ENCODE results near the gene SLC6A16. TPM values are rescaled to one million over a fixed set of nuclear protein-coding genes. Genes with fewer than 3 reads are reported as not detected.

Gene SLC6A16
- total RNA-seq, 1 donor from 2014 or later = 19.3 TPM

DNA sequence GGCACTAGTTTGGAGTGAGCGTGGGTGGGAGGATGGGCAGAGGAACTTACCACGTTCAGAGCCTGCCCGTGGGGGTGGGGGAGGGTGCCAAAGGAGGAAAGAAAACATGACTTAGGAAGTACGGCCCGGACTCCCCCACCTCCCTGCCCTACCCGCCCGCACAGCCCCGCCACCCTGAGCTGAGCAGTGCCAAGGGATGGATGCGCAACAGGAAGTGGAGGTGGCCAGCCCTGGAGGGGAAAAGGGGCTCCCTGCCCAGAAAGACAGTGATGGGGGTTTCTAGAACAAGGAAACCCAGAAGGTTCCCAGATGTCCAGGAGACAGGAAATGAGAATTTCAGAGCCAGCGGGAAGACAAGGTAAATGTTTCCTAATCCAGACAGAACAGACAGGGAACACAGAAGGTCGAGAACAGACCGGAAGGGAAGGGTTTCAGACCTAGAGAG lies 30.9 kb upstream of the SLC6A16 start:
- Mint-ChIP-seq H3K4me1 (peaks cover 56% of the 10 kb centered on the region), H3K27me3 (no peaks in the 10 kb centered on the region), H3K27ac (peak overlapping the region; percentile 80), H3K9me3 (no peaks in the 10 kb centered on the region), H3K36me3 (ENCODE audit: low read depth) (no peaks in the 10 kb centered on the region), H3K4me3 (peak overlapping the region; percentile 73)
- DNase-seq (no peak), ATAC-seq (ENCODE audit: low read depth) (no peak)
- ChIA-PET POLR2A (interaction anchor here (0.6 to 9.2 kb wide), 10 partner anchors 11 to 705 kb away, joined by 3 to 120 read pairs (median 5); partner anchors contain the start of gene CD37), CTCF (interaction anchor here (1.0 kb wide), 1 partner anchor 157 kb away, joined by 3 read pairs; no protein-coding TSS in a partner anchor)
- TF ChIP-seq, protein P1, sequence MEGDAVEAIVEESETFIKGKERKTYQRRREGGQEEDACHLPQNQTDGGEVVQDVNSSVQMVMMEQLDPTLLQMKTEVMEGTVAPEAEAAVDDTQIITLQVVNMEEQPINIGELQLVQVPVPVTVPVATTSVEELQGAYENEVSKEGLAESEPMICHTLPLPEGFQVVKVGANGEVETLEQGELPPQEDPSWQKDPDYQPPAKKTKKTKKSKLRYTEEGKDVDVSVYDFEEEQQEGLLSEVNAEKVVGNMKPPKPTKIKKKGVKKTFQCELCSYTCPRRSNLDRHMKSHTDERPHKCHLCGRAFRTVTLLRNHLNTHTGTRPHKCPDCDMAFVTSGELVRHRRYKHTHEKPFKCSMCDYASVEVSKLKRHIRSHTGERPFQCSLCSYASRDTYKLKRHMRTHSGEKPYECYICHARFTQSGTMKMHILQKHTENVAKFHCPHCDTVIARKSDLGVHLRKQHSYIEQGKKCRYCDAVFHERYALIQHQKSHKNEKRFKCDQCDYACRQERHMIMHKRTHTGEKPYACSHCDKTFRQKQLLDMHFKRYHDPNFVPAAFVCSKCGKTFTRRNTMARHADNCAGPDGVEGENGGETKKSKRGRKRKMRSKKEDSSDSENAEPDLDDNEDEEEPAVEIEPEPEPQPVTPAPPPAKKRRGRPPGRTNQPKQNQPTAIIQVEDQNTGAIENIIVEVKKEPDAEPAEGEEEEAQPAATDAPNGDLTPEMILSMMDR (IDR thresholded peaks at IDR 0.05) = no peak
- intact Hi-C loops (cut with micrococcal nuclease) = no loop called here

DNA sequence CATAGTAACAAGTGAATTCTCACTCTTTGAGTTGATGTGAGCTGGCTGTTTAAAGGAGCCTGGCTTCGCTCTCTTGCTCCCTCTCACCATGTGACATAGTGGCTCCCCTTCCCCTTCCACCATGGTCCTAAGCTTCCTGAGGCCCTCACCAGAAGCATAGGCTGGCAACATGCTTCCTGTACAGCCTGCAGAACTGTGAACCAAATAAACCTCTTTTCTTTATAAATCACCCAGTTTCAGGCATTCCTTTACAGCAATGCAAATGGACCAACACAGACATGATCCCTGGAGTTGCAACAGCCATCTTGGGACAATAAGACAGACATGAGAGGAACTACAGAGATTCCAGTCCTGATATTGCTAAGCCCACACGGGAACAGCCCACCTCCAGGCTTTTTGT lies 24.6 kb upstream of the SLC6A16 start:
- intact Hi-C loops (cut with micrococcal nuclease) = no loop called here
- POLR2A ChIA-PET = interaction anchor here (0.7 to 19.9 kb wide), 6 partner anchors 8 to 160 kb away, joined by 3 to 757 read pairs (median 4); partner anchors contain the start of genes CD37 and SLC6A16
- ATAC-seq (ENCODE audit: low read depth) (no peak), DNase-seq (no peak)
- Mint-ChIP-seq H3K27ac (no peak overlapping the region), H3K4me1 (peaks cover 42% of the 10 kb centered on the region), H3K9me3 (no peaks in the 10 kb centered on the region), H3K36me3 (ENCODE audit: low read depth) (peaks cover 19% of the 10 kb centered on the region), H3K4me3 (no peak overlapping the region), H3K27me3 (no peaks in the 10 kb centered on the region)
- CTCF ChIA-PET = interaction anchor here (1.4 kb wide), 1 partner anchor 11 kb away, joined by 3 read pairs; no protein-coding TSS in a partner anchor
- TF ChIP-seq, protein P1 (IDR thresholded peaks at IDR 0.05) = no peak

DNA sequence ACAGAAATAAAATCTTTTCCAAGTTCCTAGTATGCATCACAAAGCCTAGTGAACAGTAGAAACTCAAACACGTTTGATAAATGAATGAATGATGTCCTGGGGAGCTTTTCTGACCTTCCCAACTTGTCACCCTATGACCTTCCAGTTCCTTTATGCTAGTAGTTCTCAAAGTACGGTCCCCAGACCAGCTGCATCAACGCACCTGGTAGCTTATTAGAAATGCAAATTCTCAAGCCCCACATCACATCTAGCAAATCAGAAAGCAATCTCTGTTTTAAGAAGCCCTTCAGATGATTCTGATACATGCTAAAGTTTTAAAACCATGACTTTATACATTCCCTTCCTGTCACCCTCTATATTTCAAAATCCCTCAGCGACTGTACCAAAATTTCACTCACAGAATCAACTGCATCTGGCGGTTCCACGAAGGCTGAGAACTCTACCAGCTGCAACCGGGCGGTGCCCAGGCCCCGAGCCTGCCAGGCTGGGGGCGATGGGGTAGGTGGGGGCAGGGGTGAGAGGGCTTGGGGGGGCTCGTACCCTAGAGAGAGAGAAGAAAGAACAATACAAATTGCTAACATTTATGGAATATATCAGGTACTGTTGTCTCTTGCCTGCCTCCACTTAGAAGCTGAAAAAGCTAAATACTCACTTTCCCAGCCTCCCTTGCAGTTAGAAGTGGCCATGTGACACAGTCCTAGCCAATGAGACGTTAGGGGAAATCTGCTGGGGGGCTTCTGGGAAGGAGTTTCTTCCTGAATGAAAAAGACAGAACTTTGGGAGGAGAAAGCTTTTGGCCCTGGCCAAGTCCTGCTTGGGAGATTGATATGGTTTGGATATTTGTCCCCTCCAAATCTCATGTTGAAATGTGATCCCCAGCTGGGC lies 23.6 kb upstream of the SLC6A16 start:
- no peaks in the 10 kb centered on the region for H3K27me3 Mint-ChIP-seq
- H3K4me3 Mint-ChIP-seq = peak overlapping the region; percentile 41
- TF ChIP-seq, protein P1 (IDR thresholded peaks at IDR 0.05) = no peak
- H3K36me3 Mint-ChIP-seq (ENCODE audit: low read depth) = peaks cover 21% of the 10 kb centered on the region
- H3K4me1 Mint-ChIP-seq = peaks cover 36% of the 10 kb centered on the region
- DNase-seq (no peak), ATAC-seq (ENCODE audit: low read depth) (peak; percentile 34)
- H3K27ac Mint-ChIP-seq = peak overlapping the region; percentile 70
- no peaks in the 10 kb centered on the region for H3K9me3 Mint-ChIP-seq
- POLR2A ChIA-PET = interaction anchor here (0.6 to 19.9 kb wide), 9 partner anchors 8 to 245 kb away, joined by 3 to 757 read pairs (median 4); partner anchors contain the start of genes CD37 and SLC6A16
- intact Hi-C loops (cut with micrococcal nuclease) = no loop called here
- CTCF ChIA-PET = interaction anchor here (1.2 to 1.4 kb wide), 4 partner anchors 9 to 43 kb away, joined by 3 to 5 read pairs (median 3); partner anchors contain the start of gene CD37

DNA sequence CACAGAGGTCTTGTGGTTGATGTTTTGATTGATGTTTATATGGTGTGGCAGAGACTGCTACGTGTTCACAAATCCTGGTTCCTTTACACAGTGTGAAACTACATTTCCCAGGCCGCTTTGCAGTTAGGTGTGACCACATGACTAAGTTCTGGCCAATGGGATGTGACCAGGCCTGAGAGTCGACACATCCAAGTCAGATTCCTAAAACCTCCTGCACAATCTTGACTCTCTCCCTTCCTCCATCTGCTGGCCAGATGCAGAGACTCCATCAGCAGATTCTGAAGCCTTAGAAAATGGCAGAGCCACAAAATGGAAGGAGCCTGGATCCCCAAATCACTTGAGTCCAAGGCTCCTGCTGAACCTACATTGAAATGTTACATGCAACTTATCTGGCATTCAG lies 22.8 kb upstream of the SLC6A16 start:
- no peaks in the 10 kb centered on the region for H3K9me3 Mint-ChIP-seq
- H3K27ac Mint-ChIP-seq = peak overlapping the region; percentile 70
- TF ChIP-seq, protein P1 (IDR thresholded peaks at IDR 0.05) = no peak
- DNase-seq (no peak), ATAC-seq (ENCODE audit: low read depth) (peak; percentile 64)
- peaks cover 37% of the 10 kb centered on the region for H3K4me1 Mint-ChIP-seq
- H3K4me3 Mint-ChIP-seq = peak overlapping the region; percentile 41
- ChIA-PET CTCF (interaction anchor here (1.3 kb wide), 2 partner anchors 10 to 13 kb away, joined by 3 read pairs; partner anchors contain the start of gene CD37), POLR2A (interaction anchor here (0.8 to 19.9 kb wide), 7 partner anchors 8 to 92 kb away, joined by 3 to 757 read pairs (median 5); partner anchors contain the start of genes CD37 and SLC6A16)
- peaks cover 26% of the 10 kb centered on the region for H3K36me3 Mint-ChIP-seq (ENCODE audit: low read depth)
- intact Hi-C loops (cut with micrococcal nuclease) = no loop called here
- no peaks in the 10 kb centered on the region for H3K27me3 Mint-ChIP-seq

DNA sequence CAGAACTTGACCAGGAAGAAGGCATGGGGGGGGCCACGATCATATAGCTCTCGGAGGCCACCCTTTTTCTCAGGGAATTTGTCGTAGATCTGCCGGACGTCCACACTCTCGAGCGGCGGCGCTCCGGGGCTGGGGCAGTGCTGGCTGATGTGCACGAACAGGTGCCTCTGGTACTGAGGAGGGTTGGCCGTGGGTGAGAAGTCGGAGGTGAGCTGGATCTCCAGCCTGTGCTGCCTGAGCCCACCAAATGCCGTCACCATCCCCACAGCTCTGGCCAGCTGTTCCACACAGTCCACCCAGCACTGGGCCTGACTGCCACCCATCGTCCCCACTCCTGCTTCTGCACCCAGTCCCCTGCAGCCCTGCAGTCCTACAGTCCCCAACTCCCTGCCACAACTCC lies 22.2 kb upstream of the SLC6A16 start:
- Mint-ChIP-seq H3K27me3 (no peaks in the 10 kb centered on the region), H3K9me3 (no peaks in the 10 kb centered on the region), H3K4me1 (peaks cover 41% of the 10 kb centered on the region), H3K4me3 (no peak overlapping the region), H3K36me3 (ENCODE audit: low read depth) (peaks cover 32% of the 10 kb centered on the region), H3K27ac (no peak overlapping the region)
- CTCF ChIA-PET = no interaction called here
- intact Hi-C loops (cut with micrococcal nuclease) = no loop called here
- DNase-seq (no peak), ATAC-seq (ENCODE audit: low read depth) (no peak)
- TF ChIP-seq, protein P1 (IDR thresholded peaks at IDR 0.05) = no peak
- POLR2A ChIA-PET = interaction anchor here (0.7 to 19.9 kb wide), 4 partner anchors 10 to 118 kb away, joined by 3 to 757 read pairs (median 4); partner anchors contain the start of genes CD37 and SLC6A16
